Ishikawa (cell line): ENCODE measurements around the gene ACTR3C.

Experiments used
- CREB1 ChIP-seq: IDR thresholded peaks from 2 replicates; pipeline ENCODE4 v1.6.1; 2012; ENCODE audit warnings: low read depth
- EP300 ChIP-seq: IDR thresholded peaks from 2 replicates; pipeline ENCODE4 v1.6.1; 2012; ENCODE audit warnings: borderline replicate concordance
- MAX ChIP-seq: IDR thresholded peaks from 2 replicates; pipeline ENCODE4 v1.6.1; 2012
- RAD21 ChIP-seq: IDR thresholded peaks from 2 replicates; pipeline ENCODE4 v1.6.1; 2012; ENCODE audit warnings: low read depth
- REST ChIP-seq: IDR thresholded peaks from 2 replicates; pipeline ENCODE4 v1.6.1; 2012; ENCODE audit warnings: low read depth, mild to moderate bottlenecking
- TEAD4 ChIP-seq: IDR thresholded peaks from 2 replicates; pipeline ENCODE4 v1.6.1; 2012
- USF1 ChIP-seq: IDR thresholded peaks from 2 replicates; pipeline ENCODE4 v1.6.1; 2012

- TF ChIP-seq CREB1 = no peak
- no peak for TF ChIP-seq RAD21
- no peak for TF ChIP-seq REST
- no peak for TF ChIP-seq USF1
- TF ChIP-seq EP300 = no peak
- no peak for TF ChIP-seq TEAD4
- TF ChIP-seq MAX = no peak
Observed at GRCh38 chr7:150325901-150326300, 2.6 kb upstream of the ACTR3C start.
